NCI-H1092 treated with DMSO at 0.1 percent for 48 hours (cell line): ENCODE data around the gene RANBP1.

Source experiments
- DNase-seq: peaks from one replicate; lab custom pipeline; 2025; lab: John Stamatoyannopoulos, UW

Gene RANBP1

GRCh38 chr22:20174785-20175596 is 59.1 kb downstream of the RANBP1 start:
- no peak for DNase-seq

- no peak for DNase-seq
Observed at GRCh38 chr22:20175597-20175900, 59.6 kb downstream of the RANBP1 start.

GRCh38 chr22:20176421-20177085 is 60.6 kb downstream of the RANBP1 start:
- no peak for DNase-seq
